Measurements from ENCODE around the gene TRIM52.

DNA sequence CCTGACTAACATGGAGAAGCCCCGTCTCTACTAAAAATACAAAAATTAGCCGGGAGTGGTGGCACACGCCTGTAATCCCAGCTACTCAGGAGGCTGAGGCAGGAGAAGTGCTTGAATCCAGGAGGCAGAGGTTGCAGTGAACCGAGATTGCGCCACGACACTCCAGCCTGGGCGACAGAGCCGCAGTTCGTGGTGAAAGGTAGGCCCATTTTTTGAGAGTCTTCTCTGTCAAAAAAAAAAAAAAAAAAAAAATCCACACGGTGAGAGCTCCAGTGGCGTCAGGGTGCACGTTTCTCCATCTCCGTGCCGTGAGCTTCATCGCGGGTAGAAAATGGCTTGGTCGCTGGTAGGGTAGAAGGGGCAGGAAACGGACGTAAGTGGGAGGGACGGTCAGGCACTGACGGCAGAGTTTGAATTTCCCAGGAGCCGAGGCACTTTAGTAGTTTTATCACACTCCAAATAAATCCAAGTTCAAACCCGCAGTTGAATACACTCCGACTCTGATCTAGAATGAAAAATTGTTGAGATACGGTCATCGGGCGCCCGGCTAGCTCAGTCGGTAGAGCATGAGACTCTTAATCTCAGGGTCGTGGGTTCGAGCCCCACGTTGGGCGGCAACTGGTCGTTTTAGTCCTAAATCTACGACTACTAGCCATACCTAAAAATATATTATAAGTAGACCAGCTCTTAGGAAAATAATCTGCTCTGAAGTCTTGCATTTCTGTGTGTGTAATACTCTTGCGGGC is 53.6 kb downstream of the TRIM52 start:
- TF ChIP-seq, protein P1, sequence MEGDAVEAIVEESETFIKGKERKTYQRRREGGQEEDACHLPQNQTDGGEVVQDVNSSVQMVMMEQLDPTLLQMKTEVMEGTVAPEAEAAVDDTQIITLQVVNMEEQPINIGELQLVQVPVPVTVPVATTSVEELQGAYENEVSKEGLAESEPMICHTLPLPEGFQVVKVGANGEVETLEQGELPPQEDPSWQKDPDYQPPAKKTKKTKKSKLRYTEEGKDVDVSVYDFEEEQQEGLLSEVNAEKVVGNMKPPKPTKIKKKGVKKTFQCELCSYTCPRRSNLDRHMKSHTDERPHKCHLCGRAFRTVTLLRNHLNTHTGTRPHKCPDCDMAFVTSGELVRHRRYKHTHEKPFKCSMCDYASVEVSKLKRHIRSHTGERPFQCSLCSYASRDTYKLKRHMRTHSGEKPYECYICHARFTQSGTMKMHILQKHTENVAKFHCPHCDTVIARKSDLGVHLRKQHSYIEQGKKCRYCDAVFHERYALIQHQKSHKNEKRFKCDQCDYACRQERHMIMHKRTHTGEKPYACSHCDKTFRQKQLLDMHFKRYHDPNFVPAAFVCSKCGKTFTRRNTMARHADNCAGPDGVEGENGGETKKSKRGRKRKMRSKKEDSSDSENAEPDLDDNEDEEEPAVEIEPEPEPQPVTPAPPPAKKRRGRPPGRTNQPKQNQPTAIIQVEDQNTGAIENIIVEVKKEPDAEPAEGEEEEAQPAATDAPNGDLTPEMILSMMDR (IDR thresholded peaks at IDR 0.05; ENCODE audit: insufficient read depth, low read length): no peak
- TF ChIP-seq, protein P2, sequence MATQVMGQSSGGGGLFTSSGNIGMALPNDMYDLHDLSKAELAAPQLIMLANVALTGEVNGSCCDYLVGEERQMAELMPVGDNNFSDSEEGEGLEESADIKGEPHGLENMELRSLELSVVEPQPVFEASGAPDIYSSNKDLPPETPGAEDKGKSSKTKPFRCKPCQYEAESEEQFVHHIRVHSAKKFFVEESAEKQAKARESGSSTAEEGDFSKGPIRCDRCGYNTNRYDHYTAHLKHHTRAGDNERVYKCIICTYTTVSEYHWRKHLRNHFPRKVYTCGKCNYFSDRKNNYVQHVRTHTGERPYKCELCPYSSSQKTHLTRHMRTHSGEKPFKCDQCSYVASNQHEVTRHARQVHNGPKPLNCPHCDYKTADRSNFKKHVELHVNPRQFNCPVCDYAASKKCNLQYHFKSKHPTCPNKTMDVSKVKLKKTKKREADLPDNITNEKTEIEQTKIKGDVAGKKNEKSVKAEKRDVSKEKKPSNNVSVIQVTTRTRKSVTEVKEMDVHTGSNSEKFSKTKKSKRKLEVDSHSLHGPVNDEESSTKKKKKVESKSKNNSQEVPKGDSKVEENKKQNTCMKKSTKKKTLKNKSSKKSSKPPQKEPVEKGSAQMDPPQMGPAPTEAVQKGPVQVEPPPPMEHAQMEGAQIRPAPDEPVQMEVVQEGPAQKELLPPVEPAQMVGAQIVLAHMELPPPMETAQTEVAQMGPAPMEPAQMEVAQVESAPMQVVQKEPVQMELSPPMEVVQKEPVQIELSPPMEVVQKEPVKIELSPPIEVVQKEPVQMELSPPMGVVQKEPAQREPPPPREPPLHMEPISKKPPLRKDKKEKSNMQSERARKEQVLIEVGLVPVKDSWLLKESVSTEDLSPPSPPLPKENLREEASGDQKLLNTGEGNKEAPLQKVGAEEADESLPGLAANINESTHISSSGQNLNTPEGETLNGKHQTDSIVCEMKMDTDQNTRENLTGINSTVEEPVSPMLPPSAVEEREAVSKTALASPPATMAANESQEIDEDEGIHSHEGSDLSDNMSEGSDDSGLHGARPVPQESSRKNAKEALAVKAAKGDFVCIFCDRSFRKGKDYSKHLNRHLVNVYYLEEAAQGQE (IDR thresholded peaks at IDR 0.05; ENCODE audit: insufficient replicate concordance, low read depth): no peak

Measured in HL-60 (cell line).